ENCODE results near the gene SNRNP25. TPM values are rescaled to one million over a fixed set of nuclear protein-coding genes. Genes with fewer than 3 reads are reported as not detected.

Gene SNRNP25
- total RNA-seq, 4 donors from 2014 or later: 9.5 to 21.7 (median 13.9) TPM

- H3K36me3 ChIP-seq: peaks cover 24% of the 10 kb centered on the region
- DNase-seq (ENCODE audit: low spot score in 2 of 2): no peak
- no peak overlapping the region for H3K4me3 ChIP-seq
- 49% methylated on average over 4 of the region's 10 CpGs for WGBS
- peak overlapping the region; percentile 66 for H3K27ac ChIP-seq
- H3K9me3 ChIP-seq: no peaks in the 10 kb centered on the region
- TF ChIP-seq POLR2AphosphoS5 (IDR thresholded peaks at IDR 0.05) (no peak), POLR2A (IDR thresholded peaks at IDR 0.05) (no peak), EP300 (IDR thresholded peaks at IDR 0.05) (no peak)
- TF ChIP-seq, protein P1, sequence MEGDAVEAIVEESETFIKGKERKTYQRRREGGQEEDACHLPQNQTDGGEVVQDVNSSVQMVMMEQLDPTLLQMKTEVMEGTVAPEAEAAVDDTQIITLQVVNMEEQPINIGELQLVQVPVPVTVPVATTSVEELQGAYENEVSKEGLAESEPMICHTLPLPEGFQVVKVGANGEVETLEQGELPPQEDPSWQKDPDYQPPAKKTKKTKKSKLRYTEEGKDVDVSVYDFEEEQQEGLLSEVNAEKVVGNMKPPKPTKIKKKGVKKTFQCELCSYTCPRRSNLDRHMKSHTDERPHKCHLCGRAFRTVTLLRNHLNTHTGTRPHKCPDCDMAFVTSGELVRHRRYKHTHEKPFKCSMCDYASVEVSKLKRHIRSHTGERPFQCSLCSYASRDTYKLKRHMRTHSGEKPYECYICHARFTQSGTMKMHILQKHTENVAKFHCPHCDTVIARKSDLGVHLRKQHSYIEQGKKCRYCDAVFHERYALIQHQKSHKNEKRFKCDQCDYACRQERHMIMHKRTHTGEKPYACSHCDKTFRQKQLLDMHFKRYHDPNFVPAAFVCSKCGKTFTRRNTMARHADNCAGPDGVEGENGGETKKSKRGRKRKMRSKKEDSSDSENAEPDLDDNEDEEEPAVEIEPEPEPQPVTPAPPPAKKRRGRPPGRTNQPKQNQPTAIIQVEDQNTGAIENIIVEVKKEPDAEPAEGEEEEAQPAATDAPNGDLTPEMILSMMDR (IDR thresholded peaks at IDR 0.05): no peak
- H3K27me3 ChIP-seq: no peaks in the 10 kb centered on the region
- peaks cover 65% of the 10 kb centered on the region for H3K4me1 ChIP-seq
Measured at GRCh38 chr16:67183-67791, 13.7 kb downstream of the SNRNP25 start.

- TF ChIP-seq EP300 (IDR thresholded peaks at IDR 0.05) (no peak), POLR2AphosphoS5 (IDR thresholded peaks at IDR 0.05) (no peak), POLR2A (IDR thresholded peaks at IDR 0.05) (no peak)
- TF ChIP-seq, protein P1 (IDR thresholded peaks at IDR 0.05): no peak
- H3K36me3 ChIP-seq: peaks cover 15% of the 10 kb centered on the region
- peaks cover 72% of the 10 kb centered on the region for H3K4me1 ChIP-seq
- peak overlapping the region; percentile 66 for H3K27ac ChIP-seq
- no peak overlapping the region for H3K4me3 ChIP-seq
- DNase-seq (ENCODE audit: low spot score in 2 of 2): no peak
- H3K27me3 ChIP-seq: no peaks in the 10 kb centered on the region
- no peaks in the 10 kb centered on the region for H3K9me3 ChIP-seq
- WGBS: 76% methylated on average over 17 of the region's 27 CpGs
Measured at GRCh38 chr16:67884-68789, 14.5 kb downstream of the SNRNP25 start.

GRCh38 chr16:69181-69580, 15.6 kb downstream of the SNRNP25 start:
- H3K4me3 ChIP-seq: no peak overlapping the region
- WGBS: 38% methylated on average over 8 of the region's 8 CpGs
- H3K36me3 ChIP-seq: peaks cover 5% of the 10 kb centered on the region
- no peaks in the 10 kb centered on the region for H3K9me3 ChIP-seq
- DNase-seq (ENCODE audit: low spot score in 2 of 2): no peak
- peak overlapping the region; percentile 43 for H3K27ac ChIP-seq
- H3K27me3 ChIP-seq: no peaks in the 10 kb centered on the region
- TF ChIP-seq EP300 (IDR thresholded peaks at IDR 0.05) (no peak), POLR2A (IDR thresholded peaks at IDR 0.05) (no peak), POLR2AphosphoS5 (IDR thresholded peaks at IDR 0.05) (no peak)
- TF ChIP-seq, protein P1 (IDR thresholded peaks at IDR 0.05): no peak
- peaks cover 83% of the 10 kb centered on the region for H3K4me1 ChIP-seq

DNA sequence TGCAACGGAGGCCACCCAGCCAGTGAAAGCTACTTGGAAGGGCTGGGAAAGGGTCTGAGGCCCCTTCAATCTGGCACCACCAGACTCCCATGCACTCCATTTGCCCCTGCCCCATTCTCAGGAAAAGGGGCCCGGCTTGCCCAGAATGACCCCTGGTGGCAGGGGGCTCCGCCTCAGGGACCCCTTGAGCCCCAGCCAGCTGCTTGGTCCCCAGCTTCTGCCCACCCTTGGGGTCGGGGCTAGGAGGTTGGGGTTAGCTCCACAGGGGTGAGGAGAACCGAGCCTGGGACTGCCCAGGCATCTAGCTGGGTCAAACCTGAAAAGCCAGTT, 17.5 kb downstream of the SNRNP25 start:
- no peaks in the 10 kb centered on the region for H3K9me3 ChIP-seq
- DNase-seq (ENCODE audit: low spot score in 2 of 2): no peak
- peaks cover 93% of the 10 kb centered on the region for H3K4me1 ChIP-seq
- no peaks in the 10 kb centered on the region for H3K36me3 ChIP-seq
- H3K4me3 ChIP-seq: peak overlapping the region; percentile 65
- H3K27me3 ChIP-seq: no peaks in the 10 kb centered on the region
- TF ChIP-seq, protein P1 (IDR thresholded peaks at IDR 0.05): no peak
- TF ChIP-seq POLR2AphosphoS5 (IDR thresholded peaks at IDR 0.05) (no peak), EP300 (IDR thresholded peaks at IDR 0.05) (no peak)
- 7% methylated on average over 3 of the region's 5 CpGs for WGBS
- peak overlapping the region; percentile 92 for H3K27ac ChIP-seq
